A673 (cell line): Measurements from ENCODE around the gene CHSY3. TPM values are rescaled to one million over a fixed set of nuclear protein-coding genes. Genes with fewer than 3 reads are reported as not detected.

Experiments used
- BruUV-seq: library from RNA; stranded (reverse); fragments of 400-500 nt; replicated peaks from 2 replicates; lab custom pipeline; 2021; lab: Mats Ljungman, UMichigan
- CTCF ChIA-PET: fragments of 300-600 bp; sonication (Branson Sonifier 250); formaldehyde crosslinking; loops from one replicate; lab custom pipeline; 2022; ENCODE audit warnings: antibody characterized with exemption; lab: Charles Lee
- POLR2A ChIA-PET: fragments of 300-600 bp; sonication (Branson Sonifier 250); formaldehyde crosslinking; loops from one replicate; lab custom pipeline; 2022; ENCODE audit warnings: antibody characterized with exemption; ENCODE audit not compliant: low non-redundant PET; lab: Charles Lee
- DNase-seq: peaks from one replicate; pipeline ENCODE4 v3.0.0-alpha.2; 2015; ENCODE audit warnings: low spot score
- H3K27ac ChIP-seq: fragments of 200-600 bp; sonication (generic); 2 replicates; pipeline ENCODE4 v1.5.1; 2016; ENCODE audit warnings: mixed run types, low read depth, mild to moderate bottlenecking, mixed read lengths, antibody characterized with exemption, low read length; ENCODE audit not compliant: poor library complexity, severe bottlenecking
- H3K27me3 ChIP-seq: fragments of 200-600 bp; sonication (generic); replicated peaks from 2 replicates; pipeline ENCODE4 v1.6.1; 2017; ENCODE audit warnings: mixed run types, low read depth, mild to moderate bottlenecking, mixed read lengths, antibody characterized with exemption, low read length; ENCODE audit not compliant: insufficient read depth, poor library complexity
- H3K36me3 ChIP-seq: fragments of 200-600 bp; sonication (generic); 2 replicates; pipeline ENCODE4 v1.6.1; 2016; ENCODE audit warnings: mixed run types, mild to moderate bottlenecking, mixed read lengths, antibody characterized with exemption, low read length; ENCODE audit not compliant: insufficient read depth, poor library complexity, severe bottlenecking
- H3K4me1 ChIP-seq: fragments of 200-600 bp; sonication (generic); 2 replicates; pipeline ENCODE4 v1.6.1; 2017; ENCODE audit warnings: mixed run types, mild to moderate bottlenecking, mixed read lengths, antibody characterized with exemption, low read length; ENCODE audit not compliant: insufficient read depth, poor library complexity, severe bottlenecking
- H3K4me3 ChIP-seq: fragments of 200-600 bp; sonication (generic); 2 replicates; pipeline ENCODE4 v1.5.1; 2016; ENCODE audit warnings: low read depth, mixed run types, mild to moderate bottlenecking, mixed read lengths, low read length; ENCODE audit not compliant: poor library complexity, severe bottlenecking
- H3K9me3 ChIP-seq: fragments of 200-600 bp; sonication (generic); 2 replicates; pipeline ENCODE4 v1.6.1; 2016; ENCODE audit warnings: mixed run types, low read depth, mild to moderate bottlenecking, mixed read lengths, antibody characterized with exemption, low read length; ENCODE audit not compliant: poor library complexity, severe bottlenecking
- EZH2 ChIP-seq: fragments of 200-600 bp; sonication (generic); IDR thresholded peaks from 2 replicates; pipeline ENCODE4 v1.6.1; 2017; ENCODE audit warnings: borderline replicate concordance, low read depth, mild to moderate bottlenecking, mixed read lengths, antibody characterized with exemption, low read length; ENCODE audit not compliant: poor library complexity, severe bottlenecking
- intact Hi-C: fragments of 100-400 bp; cut with micrococcal nuclease; formaldehyde crosslinking; loops from one replicate; pipeline ENCODE4 v1.10.0; 2022; ENCODE audit not compliant: unreplicated experiment
- total RNA-seq: library from RNA; stranded (reverse); gene quantifications from 2 replicates; pipeline ENCODE4 v1.2.3, GENCODE V29; 2021
- TF ChIP-seq, protein P1 (sequence below): fragments of 300-800, 200-600 bp; sonication (generic); conservative IDR thresholded peaks from 2 replicates; pipeline ENCODE4 v1.5.1; 2017; ENCODE audit warnings: low read depth, mild to moderate bottlenecking, antibody characterized with exemption, low read length, moderate library complexity, mixed read lengths

Gene CHSY3
- total RNA-seq, 1 experiment from 2014 or later: not detected

DNA sequence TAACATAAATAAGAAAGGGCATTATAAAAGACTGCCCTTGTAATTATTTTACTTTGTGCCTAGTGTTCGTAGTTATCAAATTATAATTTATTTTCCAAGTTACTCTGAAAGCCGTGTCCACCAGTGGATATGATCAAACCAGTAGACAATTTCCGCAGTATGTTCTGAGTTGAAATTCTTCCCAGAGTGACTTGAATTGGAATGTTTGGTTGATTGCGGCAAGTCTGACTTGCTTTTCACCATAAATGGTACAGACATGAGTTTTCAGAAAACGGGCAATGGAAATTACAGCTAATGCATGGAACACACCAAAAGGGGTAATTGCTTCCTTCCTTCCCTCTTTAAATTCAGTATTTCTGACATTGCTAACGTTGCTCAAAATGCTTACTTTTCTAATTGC, 56.6 kb downstream of the CHSY3 start:
- H3K4me3 ChIP-seq: no peak overlapping the region
- H3K4me1 ChIP-seq: no peaks in the 10 kb centered on the region
- TF ChIP-seq, protein P1, sequence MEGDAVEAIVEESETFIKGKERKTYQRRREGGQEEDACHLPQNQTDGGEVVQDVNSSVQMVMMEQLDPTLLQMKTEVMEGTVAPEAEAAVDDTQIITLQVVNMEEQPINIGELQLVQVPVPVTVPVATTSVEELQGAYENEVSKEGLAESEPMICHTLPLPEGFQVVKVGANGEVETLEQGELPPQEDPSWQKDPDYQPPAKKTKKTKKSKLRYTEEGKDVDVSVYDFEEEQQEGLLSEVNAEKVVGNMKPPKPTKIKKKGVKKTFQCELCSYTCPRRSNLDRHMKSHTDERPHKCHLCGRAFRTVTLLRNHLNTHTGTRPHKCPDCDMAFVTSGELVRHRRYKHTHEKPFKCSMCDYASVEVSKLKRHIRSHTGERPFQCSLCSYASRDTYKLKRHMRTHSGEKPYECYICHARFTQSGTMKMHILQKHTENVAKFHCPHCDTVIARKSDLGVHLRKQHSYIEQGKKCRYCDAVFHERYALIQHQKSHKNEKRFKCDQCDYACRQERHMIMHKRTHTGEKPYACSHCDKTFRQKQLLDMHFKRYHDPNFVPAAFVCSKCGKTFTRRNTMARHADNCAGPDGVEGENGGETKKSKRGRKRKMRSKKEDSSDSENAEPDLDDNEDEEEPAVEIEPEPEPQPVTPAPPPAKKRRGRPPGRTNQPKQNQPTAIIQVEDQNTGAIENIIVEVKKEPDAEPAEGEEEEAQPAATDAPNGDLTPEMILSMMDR: no peak
- TF ChIP-seq EZH2: no peak
- CTCF ChIA-PET: no interaction called here
- H3K9me3 ChIP-seq: no peaks in the 10 kb centered on the region
- no peaks in the 10 kb centered on the region for H3K36me3 ChIP-seq
- POLR2A ChIA-PET: no interaction called here
- no TSS peak for BruUV-seq
- no peaks in the 10 kb centered on the region for H3K27me3 ChIP-seq
- no peak for DNase-seq
- no peak overlapping the region for H3K27ac ChIP-seq
- intact Hi-C loops: no loop called here

DNA sequence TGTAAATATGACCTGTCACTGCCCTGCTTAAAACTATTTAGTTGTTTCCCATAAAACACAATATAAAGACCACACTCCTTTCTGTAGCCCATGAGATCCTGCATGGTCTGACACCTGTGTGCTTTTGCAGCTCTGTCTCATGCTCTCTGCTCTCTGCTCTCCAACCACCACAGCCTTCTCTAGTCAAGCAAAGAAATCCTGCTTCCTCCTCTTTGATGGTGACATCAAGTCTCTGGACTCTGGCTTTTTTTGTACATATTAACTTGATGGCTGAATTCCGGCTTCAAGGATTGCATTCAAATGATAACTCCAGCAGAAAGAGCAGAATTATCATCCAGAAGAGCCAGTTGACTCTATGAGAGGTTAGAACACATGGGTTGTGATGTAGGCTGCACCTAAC, 58.2 kb downstream of the CHSY3 start:
- BruUV-seq: no TSS peak
- intact Hi-C loops: no loop called here
- H3K4me3 ChIP-seq: no peak overlapping the region
- POLR2A ChIA-PET: no interaction called here
- no peaks in the 10 kb centered on the region for H3K9me3 ChIP-seq
- CTCF ChIA-PET: no interaction called here
- no peaks in the 10 kb centered on the region for H3K4me1 ChIP-seq
- no peak overlapping the region for H3K27ac ChIP-seq
- TF ChIP-seq, protein P1: no peak
- TF ChIP-seq EZH2: no peak
- DNase-seq: no peak
- H3K27me3 ChIP-seq: no peaks in the 10 kb centered on the region
- H3K36me3 ChIP-seq: no peaks in the 10 kb centered on the region

DNA sequence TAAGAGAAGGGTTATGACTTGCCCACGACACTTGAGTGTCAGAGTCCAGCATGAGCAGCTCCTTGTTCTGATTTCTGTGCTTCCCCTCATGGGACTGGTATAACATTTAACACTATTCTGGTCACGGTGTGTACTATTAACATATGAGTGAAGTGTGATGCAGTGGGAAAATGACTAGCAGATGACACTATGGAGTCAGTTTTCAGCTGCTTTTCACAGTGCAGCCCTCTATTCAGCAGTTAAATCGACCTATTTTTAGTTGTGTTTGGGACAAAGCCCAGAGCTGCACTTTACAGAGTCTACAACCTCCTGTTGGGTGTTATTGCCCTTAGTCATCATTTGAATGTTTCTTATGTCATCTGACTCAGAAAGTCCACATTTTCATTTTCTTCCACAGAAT, 59.1 kb downstream of the CHSY3 start:
- TF ChIP-seq EZH2: no peak
- TF ChIP-seq, protein P1: no peak
- Histone ChIP-seq H3K9me3 (no peaks in the 10 kb centered on the region), H3K36me3 (no peaks in the 10 kb centered on the region), H3K4me1 (no peaks in the 10 kb centered on the region), H3K27ac (no peak overlapping the region), H3K4me3 (no peak overlapping the region), H3K27me3 (no peaks in the 10 kb centered on the region)
- ChIA-PET POLR2A (no interaction called here), CTCF (no interaction called here)
- intact Hi-C loops: no loop called here
- no TSS peak for BruUV-seq
- DNase-seq: no peak
